T-cell (primary cell): ENCODE measurements around the gene DNAH8. TPM values are rescaled to one million over a fixed set of nuclear protein-coding genes. Genes with fewer than 3 reads are reported as not detected.

ENCODE experiments used
- ATAC-seq, 4 experiments: fragments of 200-7000 bp in 3 of 4; fragments of 150-1000 bp in 1 of 4; cut with Tn5 transposase; replicated peaks in 1 of 4; 1 replicate in 3 of 4; 2 replicates in 1 of 4; pipeline ENCODE4 v1.10.0; 2021; ENCODE audit warnings: moderate library complexity in 3 of 4, mild to moderate bottlenecking in 2 of 4, moderate number of reproducible peaks in 1 of 4
- CTCF ChIA-PET, 2 donors: fragments of 300-600 bp; sonication (Branson Sonifier 250); formaldehyde crosslinking; loops; one replicate each; lab custom pipeline; 2022; ENCODE audit warnings: antibody characterized with exemption in 2 of 2; lab: Charles Lee
- POLR2A ChIA-PET, 2 donors: fragments of 300-600 bp; sonication (Branson Sonifier 250); formaldehyde crosslinking; loops; one replicate each; lab custom pipeline; 2022; ENCODE audit warnings: antibody characterized with exemption in 2 of 2; lab: Charles Lee
- DNase-seq, 35 experiments: peaks; one replicate each; pipeline versions ENCODE4 v3.0.0 to v3.0.0-alpha.2; 2013 to 2023
- H3K27ac ChIP-seq: one replicate; pipeline ENCODE4 v1.5.1; 2013; ENCODE audit warnings: low read length
- H3K27me3 ChIP-seq, 2 experiments: replicated peaks in 1 of 2; 1 replicate in 1 of 2; 2 replicates in 1 of 2; pipeline versions ENCODE4 v1.6.1 to v1.7.0; 2013; ENCODE audit warnings: low read length in 1 of 2, mixed read lengths in 1 of 2; ENCODE audit not compliant: control insufficient read depth in 2 of 2, insufficient read depth in 2 of 2; ENCODE audit errors: extremely low read depth in 1 of 2
- H3K36me3 ChIP-seq, 2 donors: 1 replicate in 1 of 2; 2 replicates in 1 of 2; pipeline versions ENCODE4 v1.6.1 to v1.7.0; 2013; ENCODE audit warnings: low read length in 1 of 2; ENCODE audit not compliant: control insufficient read depth in 2 of 2, insufficient read depth in 1 of 2; ENCODE audit errors: extremely low read depth in 1 of 2
- H3K4me1 ChIP-seq, 2 experiments: 1 replicate in 1 of 2; 2 replicates in 1 of 2; pipeline versions ENCODE4 v1.6.1 to v1.7.0; 2013; ENCODE audit warnings: low read length in 2 of 2, mixed read lengths in 1 of 2; ENCODE audit not compliant: insufficient read depth in 2 of 2, control insufficient read depth in 1 of 2; ENCODE audit errors: extremely low read depth in 1 of 2
- H3K4me3 ChIP-seq, 2 donors: 1 replicate in 1 of 2; 2 replicates in 1 of 2; pipeline versions ENCODE4 v1.5.1 to v1.7.0; 2013; ENCODE audit warnings: mild to moderate bottlenecking in 2 of 2, low read length in 1 of 2, moderate library complexity in 1 of 2; ENCODE audit not compliant: control insufficient read depth in 1 of 2; ENCODE audit errors: extremely low read depth in 1 of 2
- H3K9me3 ChIP-seq: 2 replicates; pipeline ENCODE4 v1.7.0; 2013
- H3K27ac Mint-ChIP-seq, 2 donors: one replicate each; pipeline ENCODE4 v1.8.0; 2020 to 2021; ENCODE audit warnings: mild to moderate bottlenecking in 2 of 2, mixed read lengths in 2 of 2
- H3K27me3 Mint-ChIP-seq, 2 donors: one replicate each; pipeline ENCODE4 v1.8.0; 2021 to 2022; ENCODE audit warnings: mixed read lengths in 2 of 2
- H3K36me3 Mint-ChIP-seq: one replicate; pipeline ENCODE4 v1.8.0; 2021; ENCODE audit warnings: mixed read lengths
- H3K4me1 Mint-ChIP-seq, 3 donors: one replicate each; pipeline ENCODE4 v1.8.0; 2020 to 2022; ENCODE audit warnings: mixed read lengths in 3 of 3, mild to moderate bottlenecking in 1 of 3
- H3K4me3 Mint-ChIP-seq, 3 donors: one replicate each; pipeline ENCODE4 v1.8.0; 2020 to 2022; ENCODE audit warnings: mild to moderate bottlenecking in 3 of 3, mixed read lengths in 3 of 3, moderate library complexity in 3 of 3
- H3K9me3 Mint-ChIP-seq, 3 donors: one replicate each; pipeline ENCODE4 v1.8.0; 2020 to 2022; ENCODE audit warnings: mixed read lengths in 3 of 3
- WGBS: methylation state at CpG from one replicate; pipeline ENCODE4 v1.1.5; 2013; ENCODE audit warnings: missing lambda C conversion rate; ENCODE audit not compliant: insufficient coverage; 5-methylcytosine and 5-hydroxymethylcytosine counted together
- total RNA-seq, 35 experiments: library from RNA in 6 of 35; stranded (reverse) in 6 of 35; fragments of 120-200 nt in 1 of 35; gene quantifications; one replicate each; pipeline versions ENCODE4 v1.2.1 to v1.2.4 and lab custom pipeline; 2013 to 2026

Gene DNAH8
- total RNA-seq, 5 donors from 2014 or later (not counting 1 experiment from before 2014, with no cell fraction given), result 0.03 to 0.12 (median 0.08) TPM; not detected in 1

- Histone ChIP-seq H3K9me3 (no peaks in the 10 kb centered on the region), H3K4me1 (peaks cover 9 to 15% of the 10 kb centered on the region in 2 experiments), H3K4me3 (no peak overlapping the region), H3K27ac (peak overlapping the region; percentile 69), H3K36me3 (no peaks in the 10 kb centered on the region), H3K27me3 (peaks cover 2 to 3% of the 10 kb centered on the region in 2 experiments)
- peaks cover 0 to 9% (median 4%) of the 10 kb centered on the region in 3 donors for H3K9me3 Mint-ChIP-seq
- H3K4me1 Mint-ChIP-seq, result peaks cover 16 to 47% (median 31%) of the 10 kb centered on the region in 3 donors
- H3K36me3 Mint-ChIP-seq, result no peaks in the 10 kb centered on the region
- peak overlapping the region in 2 of 3 donors; percentile 52 to 68 for H3K4me3 Mint-ChIP-seq
- peaks cover 0 to 4% of the 10 kb centered on the region in 2 donors for H3K27me3 Mint-ChIP-seq
- ATAC-seq (peak in 3 of 4 experiments; percentile 60 to 98 (median 69)), DNase-seq (peak in 28 of 35 experiments; percentile 1 to 73 (median 40))
- ChIA-PET CTCF (interaction anchor here in 1 of 2 donors (1.3 kb wide), 2 partner anchors 15 to 433 kb away, joined by 4 to 5 read pairs; no protein-coding TSS in a partner anchor), POLR2A (interaction anchor here in 1 of 2 donors (0.7 kb wide), 1 partner anchor 569 kb away, joined by 3 read pairs; no protein-coding TSS in a partner anchor)
- peak overlapping the region; percentile 17 to 92 for H3K27ac Mint-ChIP-seq
- WGBS, result 7% methylated on average over 4 of the region's 7 CpGs
Measured at GRCh38 chr6:38876475-38876874, 161.4 kb downstream of the DNAH8 start.

- no peak for ATAC-seq
- no peak overlapping the region for H3K27ac ChIP-seq
- no peak for DNase-seq
- peaks cover 0 to 9% (median 4%) of the 10 kb centered on the region in 3 donors for H3K9me3 Mint-ChIP-seq
- H3K4me3 ChIP-seq, result no peak overlapping the region
- H3K36me3 ChIP-seq, result no peaks in the 10 kb centered on the region
- CTCF ChIA-PET, result no interaction called here
- H3K36me3 Mint-ChIP-seq, result no peaks in the 10 kb centered on the region
- H3K27ac Mint-ChIP-seq, result no peak overlapping the region
- no peaks in the 10 kb centered on the region for H3K27me3 Mint-ChIP-seq
- H3K4me1 Mint-ChIP-seq, result peaks cover 16 to 43% (median 31%) of the 10 kb centered on the region in 3 donors
- 100% methylated on average over 2 of the region's 3 CpGs for WGBS
- POLR2A ChIA-PET, result no interaction called here
- no peaks in the 10 kb centered on the region for H3K27me3 ChIP-seq
- H3K4me3 Mint-ChIP-seq, result no peak overlapping the region
- peaks cover 9 to 15% of the 10 kb centered on the region in 2 experiments for H3K4me1 ChIP-seq
- no peaks in the 10 kb centered on the region for H3K9me3 ChIP-seq
Measured at GRCh38 chr6:38877721-38878120, 162.6 kb downstream of the DNAH8 start.

- ChIA-PET CTCF (interaction anchor here in 1 of 2 donors (0.6 kb wide), 1 partner anchor 85 kb away, joined by 3 read pairs; no protein-coding TSS in a partner anchor), POLR2A (no interaction called here)
- Mint-ChIP-seq H3K27me3 (no peaks in the 10 kb centered on the region), H3K4me1 (peaks cover 0 to 7% (median 0%) of the 10 kb centered on the region in 3 donors), H3K4me3 (no peak overlapping the region), H3K9me3 (peaks cover 0 to 9% (median 4%) of the 10 kb centered on the region in 3 donors), H3K27ac (no peak overlapping the region), H3K36me3 (no peaks in the 10 kb centered on the region)
- Histone ChIP-seq H3K27ac (no peak overlapping the region), H3K27me3 (peaks cover 0 to 3% of the 10 kb centered on the region in 2 experiments), H3K4me3 (no peak overlapping the region), H3K9me3 (no peaks in the 10 kb centered on the region), H3K36me3 (no peaks in the 10 kb centered on the region), H3K4me1 (no peaks in the 10 kb centered on the region)
- DNase-seq (no peak), ATAC-seq (no peak)
- WGBS, result no CpG with 5 or more reads among the region's 2 CpGs
Measured at GRCh38 chr6:38882157-38882556, 167.0 kb downstream of the DNAH8 start.

GRCh38 chr6:38897507-38897906 is 182.4 kb downstream of the DNAH8 start:
- Mint-ChIP-seq H3K4me3 (no peak overlapping the region), H3K27me3 (peaks cover 0 to 12% of the 10 kb centered on the region in 2 donors), H3K9me3 (no peaks in the 10 kb centered on the region), H3K27ac (no peak overlapping the region), H3K36me3 (no peaks in the 10 kb centered on the region), H3K4me1 (no peaks in the 10 kb centered on the region)
- DNase-seq (no peak), ATAC-seq (no peak)
- no peaks in the 10 kb centered on the region for H3K9me3 ChIP-seq
- no peak overlapping the region for H3K27ac ChIP-seq
- CTCF ChIA-PET, result no interaction called here
- 90% methylated on average over 2 of the region's 6 CpGs for WGBS
- H3K36me3 ChIP-seq, result no peaks in the 10 kb centered on the region
- H3K4me1 ChIP-seq, result no peaks in the 10 kb centered on the region
- no peak overlapping the region for H3K4me3 ChIP-seq
- no peaks in the 10 kb centered on the region for H3K27me3 ChIP-seq
- POLR2A ChIA-PET, result no interaction called here

- Histone ChIP-seq H3K9me3 (no peaks in the 10 kb centered on the region), H3K36me3 (no peaks in the 10 kb centered on the region), H3K27me3 (no peaks in the 10 kb centered on the region), H3K4me3 (no peak overlapping the region), H3K4me1 (no peaks in the 10 kb centered on the region), H3K27ac (no peak overlapping the region)
- ATAC-seq, result no peak
- H3K36me3 Mint-ChIP-seq, result no peaks in the 10 kb centered on the region
- no peak overlapping the region for H3K27ac Mint-ChIP-seq
- peaks cover 3 to 18% of the 10 kb centered on the region in 2 donors for H3K27me3 Mint-ChIP-seq
- ChIA-PET POLR2A (no interaction called here), CTCF (interaction anchor here (0.8 to 0.9 kb wide), 2 partner anchors 100 to 726 kb away, joined by 3 read pairs; no protein-coding TSS in a partner anchor)
- H3K4me1 Mint-ChIP-seq, result no peaks in the 10 kb centered on the region
- no CpG with 5 or more reads among the region's 3 CpGs for WGBS
- no peak overlapping the region for H3K4me3 Mint-ChIP-seq
- no peaks in the 10 kb centered on the region for H3K9me3 Mint-ChIP-seq
- DNase-seq, result no peak
Measured at GRCh38 chr6:38901802-38902522, 186.9 kb downstream of the DNAH8 start.

GRCh38 chr6:38906582-38906981 is 191.5 kb downstream of the DNAH8 start:
- H3K27ac ChIP-seq, result no peak overlapping the region
- H3K9me3 ChIP-seq, result no peaks in the 10 kb centered on the region
- 100% methylated on average over 1 of the region's 4 CpGs for WGBS
- POLR2A ChIA-PET, result no interaction called here
- Mint-ChIP-seq H3K9me3 (no peaks in the 10 kb centered on the region), H3K36me3 (no peaks in the 10 kb centered on the region), H3K27me3 (peaks cover 3 to 21% of the 10 kb centered on the region in 2 donors), H3K27ac (no peak overlapping the region), H3K4me3 (no peak overlapping the region), H3K4me1 (no peaks in the 10 kb centered on the region)
- no peaks in the 10 kb centered on the region for H3K36me3 ChIP-seq
- CTCF ChIA-PET, result interaction anchor here in 1 of 2 donors (0.6 kb wide), 1 partner anchor 34 kb away, joined by 3 read pairs; no protein-coding TSS in a partner anchor
- H3K4me1 ChIP-seq, result no peaks in the 10 kb centered on the region
- H3K4me3 ChIP-seq, result no peak overlapping the region
- no peaks in the 10 kb centered on the region for H3K27me3 ChIP-seq
- no peak for DNase-seq
- ATAC-seq, result no peak
